Choroid plexus epithelial cell (primary cell): ENCODE results near the gene ERRFI1.

Experiments
- DNase-seq: peaks from one replicate; pipeline ENCODE4 v3.0.0-alpha.2; 2010; ENCODE audit warnings: low read depth
- H3K4me3 ChIP-seq: 2 replicates; pipeline ENCODE4 v1.5.1; 2011; ENCODE audit warnings: low read depth, mild to moderate bottlenecking, control low read depth, low read length, moderate library complexity
- CTCF ChIP-seq: conservative IDR thresholded peaks from 2 replicates; pipeline ENCODE4 v1.5.1; 2011; ENCODE audit warnings: low read depth, mild to moderate bottlenecking, control low read depth, inconsistent platforms, low read length, moderate library complexity

The ERRFI1 gene

GRCh38 chr1:8003438-8004112 is 22.5 kb downstream of the ERRFI1 start:
- no peak for TF ChIP-seq CTCF
- H3K4me3 ChIP-seq, result no peak overlapping the region
- DNase-seq, result peak; percentile 15

GRCh38 chr1:8002921-8003320 is 23.2 kb downstream of the ERRFI1 start:
- no peak for TF ChIP-seq CTCF
- DNase-seq, result peak; percentile 25
- no peak overlapping the region for H3K4me3 ChIP-seq

- TF ChIP-seq CTCF, result no peak
- DNase-seq, result peak; percentile 30
- no peak overlapping the region for H3K4me3 ChIP-seq
Observed at GRCh38 chr1:8002329-8002910, 23.7 kb downstream of the ERRFI1 start.

- H3K4me3 ChIP-seq, result no peak overlapping the region
- no peak for TF ChIP-seq CTCF
- DNase-seq, result no peak
Observed at GRCh38 chr1:7995437-7995836, 30.7 kb downstream of the ERRFI1 start.

GRCh38 chr1:7994827-7995226 is 31.3 kb downstream of the ERRFI1 start:
- no peak for DNase-seq
- no peak for TF ChIP-seq CTCF
- H3K4me3 ChIP-seq, result no peak overlapping the region

GRCh38 chr1:7993593-7994479 is 32.3 kb downstream of the ERRFI1 start:
- H3K4me3 ChIP-seq, result no peak overlapping the region
- TF ChIP-seq CTCF, result no peak

More at GRCh38 chr1:7993593-7994479, 32.3 kb downstream of the ERRFI1 start:
- peak; percentile 88 for DNase-seq
